ENCODE data around the gene SALL4. TPM values are rescaled to one million over a fixed set of nuclear protein-coding genes. Genes with fewer than 3 reads are reported as not detected.

SALL4 gene
- polyA plus RNA-seq, 1 experiment = 0.46 TPM

DNA sequence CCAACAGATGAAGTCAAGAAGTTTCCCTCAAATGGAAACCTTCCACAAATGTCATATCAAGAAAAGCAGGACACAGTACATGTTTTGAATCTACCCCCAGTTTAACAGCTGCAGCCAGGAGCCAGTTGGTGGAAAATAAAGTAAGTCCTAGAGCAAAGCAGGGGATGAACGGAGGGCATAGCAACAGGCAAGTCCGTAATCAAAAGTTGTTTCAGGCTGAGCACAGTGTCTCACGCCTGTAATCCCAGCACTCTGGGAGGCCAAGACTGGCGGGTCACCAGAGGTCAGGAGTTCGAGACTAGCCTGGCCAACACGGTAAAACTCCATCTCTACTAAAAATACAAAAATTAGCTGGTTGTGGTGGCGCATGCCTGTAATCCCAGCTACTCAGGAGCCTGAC lies 2.4 kb upstream of the SALL4 start:
- ChIA-PET POLR2A (no interaction called here), CTCF (interaction anchor here (0.6 kb wide), 1 partner anchor 106 kb away, joined by 3 read pairs; no protein-coding TSS in a partner anchor)
- no peak overlapping the region for H3K27ac ChIP-seq (ENCODE audit: low read depth, low read length)
- TF ChIP-seq, protein P1, sequence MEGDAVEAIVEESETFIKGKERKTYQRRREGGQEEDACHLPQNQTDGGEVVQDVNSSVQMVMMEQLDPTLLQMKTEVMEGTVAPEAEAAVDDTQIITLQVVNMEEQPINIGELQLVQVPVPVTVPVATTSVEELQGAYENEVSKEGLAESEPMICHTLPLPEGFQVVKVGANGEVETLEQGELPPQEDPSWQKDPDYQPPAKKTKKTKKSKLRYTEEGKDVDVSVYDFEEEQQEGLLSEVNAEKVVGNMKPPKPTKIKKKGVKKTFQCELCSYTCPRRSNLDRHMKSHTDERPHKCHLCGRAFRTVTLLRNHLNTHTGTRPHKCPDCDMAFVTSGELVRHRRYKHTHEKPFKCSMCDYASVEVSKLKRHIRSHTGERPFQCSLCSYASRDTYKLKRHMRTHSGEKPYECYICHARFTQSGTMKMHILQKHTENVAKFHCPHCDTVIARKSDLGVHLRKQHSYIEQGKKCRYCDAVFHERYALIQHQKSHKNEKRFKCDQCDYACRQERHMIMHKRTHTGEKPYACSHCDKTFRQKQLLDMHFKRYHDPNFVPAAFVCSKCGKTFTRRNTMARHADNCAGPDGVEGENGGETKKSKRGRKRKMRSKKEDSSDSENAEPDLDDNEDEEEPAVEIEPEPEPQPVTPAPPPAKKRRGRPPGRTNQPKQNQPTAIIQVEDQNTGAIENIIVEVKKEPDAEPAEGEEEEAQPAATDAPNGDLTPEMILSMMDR (IDR thresholded peaks at IDR 0.05; ENCODE audit: low read depth, low read length) = no peak
- H3K27me3 ChIP-seq (ENCODE audit: control insufficient read depth, insufficient read depth, low read length) = peaks cover 27% of the 10 kb centered on the region
- no peak for DNase-seq (ENCODE audit: low read depth, low spot score)
- H3K9me3 ChIP-seq (ENCODE audit: control insufficient read depth, insufficient read depth, low read length) = no peaks in the 10 kb centered on the region; the same call in 1 of the 2 replicates
- no peak overlapping the region for H3K4me3 ChIP-seq (ENCODE audit: low read depth, low read length)

DNA sequence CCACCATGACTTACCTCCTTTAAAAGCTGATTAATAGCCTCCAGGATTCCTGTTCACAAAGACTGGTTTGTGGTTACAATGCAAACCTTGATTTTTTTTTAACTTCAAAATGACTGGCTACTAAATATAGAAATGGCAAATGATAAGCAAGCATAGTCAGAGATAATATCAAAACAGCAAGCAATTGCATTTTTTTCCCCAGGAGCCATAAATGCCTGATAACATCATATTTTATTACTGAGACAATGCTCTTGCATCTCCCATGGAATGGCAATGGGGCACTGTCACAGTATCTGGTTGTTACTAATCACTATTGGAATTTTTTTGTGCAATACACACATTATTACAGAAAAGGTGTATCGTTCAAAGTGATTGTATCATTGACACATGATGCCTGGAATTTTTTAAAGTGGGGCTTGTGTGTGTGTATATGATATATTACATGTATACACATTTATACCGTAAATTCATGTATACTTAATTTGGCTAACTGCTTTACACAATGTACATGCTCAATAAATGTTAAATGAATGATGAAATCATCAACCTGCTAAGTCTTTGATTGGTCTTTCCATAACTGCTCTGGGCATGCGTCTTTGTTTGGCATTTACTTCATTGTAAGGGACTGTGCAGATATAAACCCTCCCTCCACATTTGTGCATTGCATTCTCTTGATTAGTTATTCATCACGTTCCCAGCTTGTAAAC lies 980 bp upstream of the SALL4 start:
- H3K27me3 ChIP-seq (ENCODE audit: control insufficient read depth, insufficient read depth, low read length) = peaks cover 31% of the 10 kb centered on the region
- no peak overlapping the region for H3K4me3 ChIP-seq (ENCODE audit: low read depth, low read length)
- no peaks in the 10 kb centered on the region; the same call in 1 of the 2 replicates for H3K9me3 ChIP-seq (ENCODE audit: control insufficient read depth, insufficient read depth, low read length)
- ChIA-PET CTCF (interaction anchor here (0.6 kb wide), 1 partner anchor 102 kb away, joined by 4 read pairs; no protein-coding TSS in a partner anchor), POLR2A (no interaction called here)
- H3K27ac ChIP-seq (ENCODE audit: low read depth, low read length) = no peak overlapping the region
- TF ChIP-seq, protein P1 (IDR thresholded peaks at IDR 0.05; ENCODE audit: low read depth, low read length) = no peak
- no peak for DNase-seq (ENCODE audit: low read depth, low spot score)

DNA sequence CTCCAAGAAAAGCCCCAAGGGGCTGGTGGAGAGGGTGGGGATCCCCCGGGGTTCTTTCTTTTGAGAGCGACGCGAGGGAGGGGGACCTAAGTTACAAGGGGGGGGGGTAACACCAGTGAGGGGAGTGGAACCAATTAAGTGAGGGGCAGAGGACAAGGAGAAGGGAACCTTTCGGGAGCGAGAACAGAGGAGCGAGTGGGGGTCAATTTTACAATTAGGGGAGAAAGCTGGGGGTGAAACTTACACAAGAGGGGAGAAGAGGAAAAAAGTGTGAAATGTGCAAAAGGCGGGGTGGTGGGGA lies 548 bp downstream of the SALL4 start:
- peak overlapping the region; percentile 58; the same call in 1 of the 2 replicates for H3K4me3 ChIP-seq (ENCODE audit: low read depth, low read length)
- H3K27ac ChIP-seq (ENCODE audit: low read depth, low read length) = no peak overlapping the region
- TF ChIP-seq, protein P1 (IDR thresholded peaks at IDR 0.05; ENCODE audit: low read depth, low read length) = no peak
- ChIA-PET CTCF (interaction anchor here (0.6 kb wide), 1 partner anchor 300 kb away, joined by 3 read pairs; no protein-coding TSS in a partner anchor), POLR2A (no interaction called here)
- H3K9me3 ChIP-seq (ENCODE audit: control insufficient read depth, insufficient read depth, low read length) = no peaks in the 10 kb centered on the region; the same call in 1 of the 2 replicates
- peaks cover 31% of the 10 kb centered on the region for H3K27me3 ChIP-seq (ENCODE audit: control insufficient read depth, insufficient read depth, low read length)
- DNase-seq (ENCODE audit: low read depth, low spot score) = no peak

DNA sequence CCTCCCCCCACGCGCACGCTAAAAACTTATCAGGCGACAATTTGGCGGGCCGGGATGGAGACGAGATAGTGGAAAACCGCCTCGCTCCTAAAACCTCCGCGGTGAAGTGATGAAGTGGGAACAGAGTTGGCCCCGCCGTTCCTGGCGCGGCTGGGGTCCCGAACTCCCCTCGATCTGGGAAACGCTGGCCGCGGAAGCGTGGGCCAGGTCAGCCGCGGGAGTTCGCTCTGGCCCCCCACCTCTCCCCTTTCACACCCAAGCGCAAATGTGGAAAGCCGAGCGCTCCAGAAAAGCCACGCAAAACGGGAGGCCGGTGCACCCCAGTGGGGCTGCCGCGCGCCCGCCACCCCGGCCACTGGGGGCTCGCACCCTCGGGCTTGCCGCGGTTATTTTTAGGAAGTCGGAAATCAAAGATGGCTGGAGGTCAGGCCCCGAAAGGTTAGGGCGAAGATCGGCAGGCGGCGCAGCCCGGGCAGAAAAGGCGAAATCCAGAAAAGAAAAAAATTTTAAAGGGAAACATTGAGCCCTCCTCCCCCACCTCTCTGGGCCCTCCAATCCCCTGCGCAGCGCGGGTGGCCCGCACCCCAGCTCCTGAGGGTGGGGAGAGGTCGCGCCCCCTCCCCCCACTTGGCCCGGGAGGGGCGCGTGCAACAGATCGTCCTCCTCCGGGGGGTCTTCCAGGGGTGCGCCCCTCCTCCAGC lies 1.0 kb downstream of the SALL4 start:
- Histone ChIP-seq H3K27ac (ENCODE audit: low read depth, low read length) (no peak overlapping the region), H3K4me3 (ENCODE audit: low read depth, low read length) (peak overlapping the region; percentile 58), H3K9me3 (ENCODE audit: control insufficient read depth, insufficient read depth, low read length) (no peaks in the 10 kb centered on the region; the same call in 1 of the 2 replicates), H3K27me3 (ENCODE audit: control insufficient read depth, insufficient read depth, low read length) (peaks cover 31% of the 10 kb centered on the region)
- TF ChIP-seq, protein P1 (IDR thresholded peaks at IDR 0.05; ENCODE audit: low read depth, low read length) = 0 out of 2 replicates have a peak, but pooled peaks have one; percentile 17
- DNase-seq (ENCODE audit: low read depth, low spot score) = no peak
- POLR2A ChIA-PET = no interaction called here
- CTCF ChIA-PET = interaction anchor here (0.6 to 2.5 kb wide), 18 partner anchors 8 to 327 kb away, joined by 3 to 26 read pairs (median 4); no protein-coding TSS in a partner anchor

DNA sequence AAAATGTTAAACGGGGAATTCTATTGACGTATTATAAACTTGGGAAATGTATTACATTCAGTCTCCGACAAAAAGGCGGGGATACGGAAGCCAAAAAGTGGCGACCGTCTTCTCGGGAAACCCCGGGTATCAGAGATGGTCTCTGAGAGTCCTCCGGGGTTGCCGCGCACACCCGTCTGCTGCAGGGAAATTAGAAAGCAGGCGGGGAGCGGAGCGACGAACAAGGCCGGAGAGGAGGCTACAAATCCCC lies 1.5 kb downstream of the SALL4 start:
- TF ChIP-seq, protein P1 (IDR thresholded peaks at IDR 0.05; ENCODE audit: low read depth, low read length) = no peak
- Histone ChIP-seq H3K4me3 (ENCODE audit: low read depth, low read length) (peak overlapping the region; percentile 58), H3K27ac (ENCODE audit: low read depth, low read length) (no peak overlapping the region), H3K27me3 (ENCODE audit: control insufficient read depth, insufficient read depth, low read length) (peaks cover 31% of the 10 kb centered on the region), H3K9me3 (ENCODE audit: control insufficient read depth, insufficient read depth, low read length) (no peaks in the 10 kb centered on the region; the same call in 1 of the 2 replicates)
- CTCF ChIA-PET = interaction anchor here (0.7 to 2.5 kb wide), 26 partner anchors 9 to 328 kb away, joined by 3 to 26 read pairs (median 4); no protein-coding TSS in a partner anchor
- no peak for DNase-seq (ENCODE audit: low read depth, low spot score)
- POLR2A ChIA-PET = no interaction called here

Measured in AG04450 (cell line).